ENCODE results near the gene PDXP. TPM values are rescaled to one million over a fixed set of nuclear protein-coding genes. Genes with fewer than 3 reads are reported as not detected.
A peak's percentile ranks its signal among the peaks of the same experiment; 100 is the strongest.

PDXP gene
- total RNA-seq, 1 donor from 2014 or later, result 88.1 TPM

GRCh38 chr22:37676736-37677492 lies 18.4 kb downstream of the PDXP start:
- peak overlapping the region; percentile 56 for H3K27ac Mint-ChIP-seq (ENCODE audit: unreplicated experiment)
- peaks cover 2% of the 10 kb centered on the region for H3K4me1 Mint-ChIP-seq (ENCODE audit: low read depth, unreplicated experiment)
- H3K36me3 Mint-ChIP-seq (ENCODE audit: unreplicated experiment), result no peaks in the 10 kb centered on the region
- peaks cover 4% of the 10 kb centered on the region for H3K9me3 Mint-ChIP-seq (ENCODE audit: unreplicated experiment)
- H3K27me3 Mint-ChIP-seq (ENCODE audit: unreplicated experiment), result peaks cover 7% of the 10 kb centered on the region
- H3K4me3 Mint-ChIP-seq (ENCODE audit: unreplicated experiment), result peak overlapping the region; percentile 82
- TF ChIP-seq CTCF (IDR thresholded peaks at IDR 0.05; ENCODE audit: partially characterized antibody, unreplicated experiment), result no peak
- DNase-seq, result peak; percentile 75

GRCh38 chr22:37677493-37677974 lies 19.0 kb downstream of the PDXP start:
- peaks cover 7% of the 10 kb centered on the region for H3K27me3 Mint-ChIP-seq (ENCODE audit: unreplicated experiment)
- no peak for DNase-seq
- TF ChIP-seq CTCF (IDR thresholded peaks at IDR 0.05; ENCODE audit: partially characterized antibody, unreplicated experiment), result no peak
- H3K4me1 Mint-ChIP-seq (ENCODE audit: low read depth, unreplicated experiment), result peaks cover 2% of the 10 kb centered on the region
- peaks cover 4% of the 10 kb centered on the region for H3K9me3 Mint-ChIP-seq (ENCODE audit: unreplicated experiment)
- H3K4me3 Mint-ChIP-seq (ENCODE audit: unreplicated experiment), result peak overlapping the region; percentile 80
- no peaks in the 10 kb centered on the region for H3K36me3 Mint-ChIP-seq (ENCODE audit: unreplicated experiment)
- no peak overlapping the region for H3K27ac Mint-ChIP-seq (ENCODE audit: unreplicated experiment)

GRCh38 chr22:37678372-37678771 lies 19.8 kb downstream of the PDXP start:
- no peak overlapping the region for H3K4me3 Mint-ChIP-seq (ENCODE audit: unreplicated experiment)
- DNase-seq, result no peak
- TF ChIP-seq CTCF (IDR thresholded peaks at IDR 0.05; ENCODE audit: partially characterized antibody, unreplicated experiment), result no peak

GRCh38 chr22:37679670-37680069 lies 21.1 kb downstream of the PDXP start:
- Mint-ChIP-seq H3K4me1 (ENCODE audit: low read depth, unreplicated experiment) (peaks cover 2% of the 10 kb centered on the region), H3K4me3 (ENCODE audit: unreplicated experiment) (no peak overlapping the region), H3K36me3 (ENCODE audit: unreplicated experiment) (no peaks in the 10 kb centered on the region), H3K9me3 (ENCODE audit: unreplicated experiment) (peaks cover 4% of the 10 kb centered on the region), H3K27me3 (ENCODE audit: unreplicated experiment) (peaks cover 7% of the 10 kb centered on the region), H3K27ac (ENCODE audit: unreplicated experiment) (no peak overlapping the region)
- no peak for TF ChIP-seq CTCF (IDR thresholded peaks at IDR 0.05; ENCODE audit: partially characterized antibody, unreplicated experiment)
- no peak for DNase-seq

More at GRCh38 chr22:37678372-37678771, 19.8 kb downstream of the PDXP start:
- Mint-ChIP-seq H3K4me1 (ENCODE audit: low read depth, unreplicated experiment) (peaks cover 2% of the 10 kb centered on the region), H3K36me3 (ENCODE audit: unreplicated experiment) (no peaks in the 10 kb centered on the region), H3K9me3 (ENCODE audit: unreplicated experiment) (peaks cover 4% of the 10 kb centered on the region), H3K27ac (ENCODE audit: unreplicated experiment) (no peak overlapping the region), H3K27me3 (ENCODE audit: unreplicated experiment) (peaks cover 7% of the 10 kb centered on the region)

- Mint-ChIP-seq H3K9me3 (ENCODE audit: unreplicated experiment) (peaks cover 4% of the 10 kb centered on the region), H3K27ac (ENCODE audit: unreplicated experiment) (no peak overlapping the region), H3K36me3 (ENCODE audit: unreplicated experiment) (no peaks in the 10 kb centered on the region), H3K4me1 (ENCODE audit: low read depth, unreplicated experiment) (peaks cover 2% of the 10 kb centered on the region), H3K4me3 (ENCODE audit: unreplicated experiment) (no peak overlapping the region), H3K27me3 (ENCODE audit: unreplicated experiment) (peaks cover 7% of the 10 kb centered on the region)
- no peak for DNase-seq
- TF ChIP-seq CTCF (IDR thresholded peaks at IDR 0.05; ENCODE audit: partially characterized antibody, unreplicated experiment), result no peak
Observed at GRCh38 chr22:37680191-37680851, 21.8 kb downstream of the PDXP start.
